GM10248 (cell line): ENCODE results near the gene POU6F2.
"Not testable (repeated sequence)": the region's sequence is repeated elsewhere in the genome, so short reads cannot be mapped to it uniquely, and the experiment has no call there.

Experiments used
- CTCF ChIA-PET: fragments of 300-600 bp; sonication (Branson Sonifier 250); formaldehyde crosslinking; extraction: SDS; loops from one replicate; lab custom pipeline; 2021; ENCODE audit warnings: antibody characterized with exemption; lab: Yijun Ruan, JAX
- POLR2A ChIA-PET: fragments of 350-650 bp; sonication (Branson Sonifier 250); formaldehyde crosslinking; extraction: SDS; loops from one replicate; lab custom pipeline; 2020; ENCODE audit warnings: antibody characterized with exemption; lab: Yijun Ruan, JAX
- DNase-seq: peaks from one replicate; pipeline ENCODE4 v3.0.0; 2012; ENCODE audit errors: extremely low spot score
- TF ChIP-seq, protein P1 (sequence below): IDR thresholded peaks from 2 replicates; pipeline ENCODE4 v1.5.1; 2012; ENCODE audit warnings: mild to moderate bottlenecking, low read depth; ENCODE audit errors: extremely low read depth, missing control alignments, control extremely low read depth

The POU6F2 gene

DNA sequence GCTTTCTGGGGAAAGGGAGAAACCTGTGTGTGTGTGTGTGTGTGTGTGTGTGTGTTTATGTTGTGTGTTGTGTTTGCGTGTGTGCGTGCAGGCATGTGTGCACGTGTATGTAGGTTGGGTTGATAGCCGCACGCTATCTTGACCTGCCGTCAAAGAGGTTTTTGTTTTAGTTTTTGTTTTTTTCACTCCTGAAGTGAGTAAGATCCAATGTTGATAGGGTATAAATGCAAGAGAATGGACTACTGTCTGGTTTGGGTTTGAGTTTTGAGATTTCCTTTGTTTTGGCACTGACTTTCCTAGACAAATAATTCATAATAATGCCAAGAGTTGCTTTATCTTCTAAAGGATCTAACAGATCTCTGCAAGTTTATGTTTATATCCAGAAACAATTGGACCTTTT, 27.8 kb downstream of the POU6F2 start:
- CTCF ChIA-PET: no interaction called here
- TF ChIP-seq, protein P1, sequence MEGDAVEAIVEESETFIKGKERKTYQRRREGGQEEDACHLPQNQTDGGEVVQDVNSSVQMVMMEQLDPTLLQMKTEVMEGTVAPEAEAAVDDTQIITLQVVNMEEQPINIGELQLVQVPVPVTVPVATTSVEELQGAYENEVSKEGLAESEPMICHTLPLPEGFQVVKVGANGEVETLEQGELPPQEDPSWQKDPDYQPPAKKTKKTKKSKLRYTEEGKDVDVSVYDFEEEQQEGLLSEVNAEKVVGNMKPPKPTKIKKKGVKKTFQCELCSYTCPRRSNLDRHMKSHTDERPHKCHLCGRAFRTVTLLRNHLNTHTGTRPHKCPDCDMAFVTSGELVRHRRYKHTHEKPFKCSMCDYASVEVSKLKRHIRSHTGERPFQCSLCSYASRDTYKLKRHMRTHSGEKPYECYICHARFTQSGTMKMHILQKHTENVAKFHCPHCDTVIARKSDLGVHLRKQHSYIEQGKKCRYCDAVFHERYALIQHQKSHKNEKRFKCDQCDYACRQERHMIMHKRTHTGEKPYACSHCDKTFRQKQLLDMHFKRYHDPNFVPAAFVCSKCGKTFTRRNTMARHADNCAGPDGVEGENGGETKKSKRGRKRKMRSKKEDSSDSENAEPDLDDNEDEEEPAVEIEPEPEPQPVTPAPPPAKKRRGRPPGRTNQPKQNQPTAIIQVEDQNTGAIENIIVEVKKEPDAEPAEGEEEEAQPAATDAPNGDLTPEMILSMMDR: no peak
- no peak for DNase-seq
- POLR2A ChIA-PET: no interaction called here

DNA sequence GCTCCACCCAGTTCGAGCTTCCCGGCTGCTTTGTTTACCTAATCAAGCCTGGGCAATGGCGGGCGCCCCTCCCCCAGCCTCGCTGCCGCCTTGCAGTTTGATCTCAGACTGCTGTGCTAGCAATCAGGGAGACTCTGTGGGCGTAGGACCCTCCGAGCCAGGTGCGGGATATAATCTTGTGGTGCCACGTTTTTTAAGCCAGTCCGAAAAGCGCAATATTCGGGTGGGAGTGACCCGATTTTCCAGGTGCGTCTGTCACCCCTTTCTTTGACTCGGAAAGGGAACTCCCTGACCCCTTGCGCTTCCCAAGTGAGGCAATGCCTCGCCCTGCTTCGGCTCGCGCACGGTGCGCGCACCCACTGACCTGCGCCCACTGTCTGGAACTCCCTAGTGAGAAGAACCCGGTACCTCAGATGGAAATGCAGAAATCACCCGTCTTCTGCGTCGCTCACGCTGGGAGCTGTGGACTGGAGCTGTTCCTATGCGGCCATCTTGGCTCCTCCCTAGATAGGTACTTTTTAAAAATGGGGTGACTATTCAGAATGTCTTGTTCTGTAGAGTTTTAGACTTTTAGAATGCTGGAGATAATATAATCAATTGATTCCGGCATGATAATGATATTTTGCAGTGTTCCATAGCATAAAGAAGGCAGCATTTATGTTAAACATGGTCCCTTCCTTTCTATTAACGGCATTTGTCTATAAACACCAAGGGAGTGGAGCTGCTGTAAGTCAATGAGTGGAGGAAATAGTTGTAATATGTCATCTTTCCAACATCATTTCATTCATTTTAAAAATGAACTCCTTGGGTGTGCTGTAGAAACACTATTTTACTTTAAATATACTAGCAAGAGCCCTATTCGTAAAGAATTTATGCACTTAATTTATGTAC, 35.6 kb downstream of the POU6F2 start:
- DNase-seq, POLR2A ChIA-PET: not testable (repeated sequence)
- CTCF ChIA-PET: interaction anchor here (1.0 kb wide), 1 partner anchor 62 kb away, joined by 3 read pairs; no protein-coding TSS in a partner anchor

DNA sequence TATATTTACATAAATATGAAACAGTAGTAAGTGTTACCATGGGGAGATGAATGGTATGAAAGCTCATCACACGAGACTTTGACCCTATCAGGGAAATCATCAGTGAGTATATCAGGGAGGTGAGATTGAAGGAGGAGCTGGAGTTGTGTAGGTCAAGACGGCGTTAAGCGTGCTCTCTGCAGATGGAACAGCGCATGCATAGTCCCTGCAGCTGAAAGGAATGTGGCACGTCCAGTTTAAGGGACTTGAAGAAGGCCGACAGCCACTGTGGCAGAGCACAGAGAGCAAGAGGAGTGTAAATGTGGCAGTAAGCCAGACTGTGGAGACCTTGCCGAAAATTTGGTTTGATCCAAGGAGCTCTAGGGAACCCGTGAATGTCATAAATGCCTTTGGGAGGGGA, 38.9 kb downstream of the POU6F2 start:
- POLR2A ChIA-PET: no interaction called here
- DNase-seq: no peak
- CTCF ChIA-PET: no interaction called here
- TF ChIP-seq, protein P1: no peak

DNA sequence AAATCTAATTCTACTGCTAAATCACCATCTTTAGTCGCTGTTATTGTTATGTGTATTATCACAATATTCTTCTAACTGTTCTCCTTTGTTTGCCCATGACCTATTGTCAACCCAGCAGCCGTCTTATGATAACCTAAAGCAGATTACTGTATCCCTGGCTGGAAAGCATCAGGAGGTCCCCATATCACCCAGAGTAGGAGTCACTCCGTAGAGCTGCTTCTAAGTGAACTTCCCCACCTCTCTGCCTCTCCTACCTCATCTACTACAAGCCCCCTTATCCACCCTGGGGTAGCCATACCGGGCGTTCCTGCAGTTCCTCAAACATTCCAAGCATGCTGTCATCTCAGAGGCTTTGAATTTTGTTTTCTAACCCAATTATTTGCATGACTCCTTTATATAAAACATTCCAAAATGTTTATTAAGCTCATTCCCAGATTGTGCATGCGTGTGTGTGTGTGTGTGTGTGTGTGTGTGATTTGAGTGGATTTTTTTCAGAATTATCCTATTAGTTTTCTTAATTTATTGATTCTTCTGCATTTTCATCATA, 39.7 kb downstream of the POU6F2 start:
- no peak for DNase-seq
- POLR2A ChIA-PET: no interaction called here
- CTCF ChIA-PET: no interaction called here
- TF ChIP-seq, protein P1: no peak

DNA sequence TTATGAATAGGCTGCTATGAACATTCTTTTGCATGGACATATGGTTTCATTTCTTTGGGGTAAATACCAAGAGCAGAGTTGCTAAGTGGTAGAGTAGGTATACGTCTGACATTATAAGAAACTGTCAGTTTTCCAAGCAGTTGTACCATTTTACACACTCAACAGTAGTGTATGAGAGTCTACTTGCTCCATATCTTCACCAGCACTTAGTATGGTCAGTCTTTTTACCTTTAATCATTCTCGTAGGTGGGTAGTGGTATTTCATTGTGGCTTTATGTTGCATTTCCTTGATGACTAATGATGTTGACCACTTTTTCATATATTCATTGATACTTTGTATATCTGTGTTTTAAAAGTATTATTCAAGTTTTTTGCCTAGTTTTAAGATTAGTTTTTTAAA, 45.1 kb downstream of the POU6F2 start:
- POLR2A ChIA-PET: no interaction called here
- DNase-seq: no peak
- CTCF ChIA-PET: no interaction called here
- TF ChIP-seq, protein P1: no peak

DNA sequence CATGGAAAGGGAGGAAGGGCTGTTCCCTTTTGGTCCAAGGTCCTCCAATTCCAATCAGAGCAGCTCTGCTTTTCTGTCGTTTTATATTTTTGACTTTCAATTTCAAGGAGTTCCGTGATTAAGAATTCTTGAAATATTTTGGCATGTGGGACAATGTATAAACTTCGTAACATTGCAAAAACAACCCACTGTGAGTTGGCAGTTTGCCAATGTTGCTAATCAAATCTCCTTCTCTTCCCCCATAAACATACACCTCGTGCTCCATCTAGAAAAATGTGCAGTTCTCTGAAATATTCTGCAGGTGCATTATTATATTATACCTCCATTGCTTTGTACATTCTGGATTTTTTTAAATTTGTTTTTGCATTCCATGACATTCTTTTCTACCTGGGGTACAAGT, 49.8 kb downstream of the POU6F2 start:
- ChIA-PET CTCF (no interaction called here), POLR2A (no interaction called here)
- DNase-seq: no peak
- TF ChIP-seq, protein P1: no peak
